HG02678 (cell line): ENCODE measurements around the gene CHN2.

Experiments
- ATAC-seq: cut with Tn5 transposase; IDR thresholded peaks from one replicate; pipeline ENCODE4 v1.9.1; 2021; ENCODE audit warnings: mild to moderate bottlenecking, moderate library complexity; ENCODE audit not compliant: unreplicated experiment

The CHN2 gene

DNA sequence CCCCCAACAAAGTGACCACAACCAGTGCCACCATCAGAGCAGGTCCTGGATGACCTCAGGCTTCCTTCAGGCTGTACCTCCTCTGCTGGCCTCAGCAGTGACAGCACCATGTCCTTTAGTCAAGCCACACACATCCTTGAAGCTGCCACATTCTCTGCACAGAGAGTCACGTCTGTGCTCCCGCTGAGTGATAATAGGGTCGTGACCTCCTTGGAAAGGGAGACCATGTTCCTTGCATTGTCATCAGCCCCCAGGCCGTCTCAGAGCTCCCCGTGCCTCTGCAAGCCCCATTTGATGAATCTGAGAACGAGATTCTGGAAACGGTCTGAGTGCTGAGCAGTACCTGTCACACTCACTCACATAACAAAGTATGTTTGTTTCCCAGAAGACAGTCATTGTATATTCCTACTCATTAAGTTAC, 262.6 kb downstream of the CHN2 start:
- no peak for ATAC-seq

GRCh38 chr7:29457565-29458011, 263.0 kb downstream of the CHN2 start:
- ATAC-seq: no peak

- ATAC-seq: no peak
Observed at GRCh38 chr7:29458933-29459332, 264.4 kb downstream of the CHN2 start.

- no peak for ATAC-seq
Observed at GRCh38 chr7:29459589-29459988, 265.0 kb downstream of the CHN2 start.

DNA sequence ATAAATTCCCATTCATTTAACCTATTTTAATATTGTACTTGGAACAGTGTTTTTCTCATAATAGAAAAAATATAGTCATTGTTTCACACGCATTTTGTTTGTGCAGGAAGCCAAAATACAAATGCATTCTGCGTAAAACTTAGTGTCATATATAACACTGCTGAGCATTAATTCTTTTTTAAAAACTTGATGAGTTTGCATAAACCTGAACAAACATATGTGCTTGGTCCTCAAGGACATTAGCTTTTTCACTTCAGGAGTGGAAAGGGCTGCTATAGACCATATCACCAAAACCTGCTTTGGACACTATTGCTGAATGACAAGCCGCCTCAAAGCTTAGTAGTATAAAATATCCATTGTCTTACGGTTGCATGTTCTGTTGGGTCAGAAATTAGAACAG, 267.4 kb downstream of the CHN2 start:
- no peak for ATAC-seq

- ATAC-seq: no peak
Observed at GRCh38 chr7:29463504-29464158, 269.1 kb downstream of the CHN2 start.

- ATAC-seq: no peak
Observed at GRCh38 chr7:29464753-29465152, 270.2 kb downstream of the CHN2 start.

DNA sequence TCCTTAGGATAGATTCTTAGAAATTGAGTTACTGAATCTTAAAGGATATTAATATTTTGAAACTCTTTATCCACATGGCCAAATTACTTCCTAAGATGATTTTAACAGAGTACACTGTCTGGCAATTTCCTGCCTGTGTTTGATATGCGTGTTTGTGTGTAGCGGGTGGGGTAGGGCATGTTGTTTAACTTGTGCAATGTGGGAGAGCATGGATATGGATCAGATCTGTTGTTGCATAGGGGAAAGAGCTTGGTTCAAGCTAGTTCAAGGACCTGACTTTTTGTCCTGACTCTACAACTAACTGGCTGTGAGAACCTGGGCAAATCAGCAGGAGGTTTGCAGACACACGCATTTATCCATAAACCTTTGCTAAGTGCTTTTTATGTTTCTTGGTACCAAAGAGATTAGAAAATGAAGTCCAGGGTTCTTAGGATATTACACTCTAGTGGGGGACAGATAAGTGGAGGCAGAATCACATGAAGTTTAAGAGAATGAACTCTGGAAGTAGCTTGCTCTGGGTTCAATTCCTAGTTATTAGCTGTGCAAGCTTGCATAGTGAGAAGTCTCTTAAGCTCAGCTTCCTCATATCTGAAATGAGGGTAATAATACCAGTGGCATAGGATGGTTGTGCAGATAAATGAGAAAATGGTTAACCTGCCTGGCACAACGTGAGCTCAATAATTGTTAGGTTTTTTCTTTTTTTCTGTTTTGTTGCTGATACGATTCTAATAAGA, 272.8 kb downstream of the CHN2 start:
- no peak for ATAC-seq

GRCh38 chr7:29468196-29468595, 273.6 kb downstream of the CHN2 start:
- ATAC-seq: no peak

DNA sequence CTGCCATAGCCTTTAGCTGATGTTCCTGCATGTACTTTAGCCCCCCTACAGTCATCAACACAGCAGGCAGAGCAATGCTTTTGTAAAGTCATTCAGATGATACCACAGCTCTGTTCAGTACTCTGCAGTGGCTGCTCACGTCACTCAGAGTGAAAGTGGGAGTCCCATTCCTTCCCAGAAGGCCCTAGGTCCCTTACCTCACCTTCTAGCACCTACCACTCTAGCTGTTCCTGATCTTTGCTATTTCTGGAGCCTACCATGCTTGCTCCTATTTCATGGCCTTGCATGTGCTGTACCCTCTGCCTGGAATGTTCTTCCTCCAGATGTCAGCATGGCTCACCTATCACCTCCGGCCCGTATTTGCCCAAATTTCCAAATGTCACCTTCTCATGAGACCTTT, 274.7 kb downstream of the CHN2 start:
- no peak for ATAC-seq

GRCh38 chr7:29469976-29470557, 275.5 kb downstream of the CHN2 start:
- ATAC-seq: no peak

- no peak for ATAC-seq
Observed at GRCh38 chr7:29471444-29472138, 277.0 kb downstream of the CHN2 start.

GRCh38 chr7:29476916-29477315, 282.3 kb downstream of the CHN2 start:
- no peak for ATAC-seq

DNA sequence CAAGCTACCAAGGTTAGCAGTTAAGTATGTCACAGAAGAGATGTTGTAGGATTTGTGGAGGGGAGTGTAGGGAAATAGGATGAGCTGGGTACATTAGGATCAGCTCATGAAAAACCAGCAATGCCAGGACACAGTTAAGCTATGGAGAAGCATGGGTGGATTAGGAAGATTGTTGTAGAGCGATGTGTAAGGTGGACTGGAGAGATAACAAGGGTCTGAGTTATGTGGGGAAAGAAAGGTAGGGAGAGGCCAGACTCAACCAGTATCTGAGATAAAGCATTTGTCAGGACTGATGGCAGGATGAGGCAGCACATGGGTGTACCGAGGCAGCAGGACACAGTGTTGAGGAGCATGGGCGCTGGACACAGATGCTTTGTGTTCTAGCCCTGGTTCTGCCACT, 283.7 kb downstream of the CHN2 start:
- no peak for ATAC-seq

GRCh38 chr7:29478687-29479240, 284.2 kb downstream of the CHN2 start:
- no peak for ATAC-seq

GRCh38 chr7:29479301-29480200, 285.0 kb downstream of the CHN2 start:
- no peak for ATAC-seq

GRCh38 chr7:29480451-29480850, 285.9 kb downstream of the CHN2 start:
- no peak for ATAC-seq

- no peak for ATAC-seq
Observed at GRCh38 chr7:29480934-29481651, 286.5 kb downstream of the CHN2 start.

- no peak for ATAC-seq
Observed at GRCh38 chr7:29482056-29482455, 287.5 kb downstream of the CHN2 start.
